Upper lobe of left lung (tissue), 6 donors: Measurements from ENCODE around the gene GLIS1. TPM values are rescaled to one million over a fixed set of nuclear protein-coding genes. Genes with fewer than 3 reads are reported as not detected.

Experiments
- ATAC-seq, 2 donors: fragments of 200-7000 bp; cut with Tn5 transposase; one replicate each; pipeline ENCODE4 v1.9.1; 2022; ENCODE audit warnings: mild to moderate bottlenecking in 2 of 2, moderate library complexity in 2 of 2; ENCODE audit not compliant: low FRiP score in 2 of 2
- DNase-seq, 2 donors: peaks; one replicate each; pipeline ENCODE4 v3.0.0-alpha.2; 2019 to 2020
- H3K27ac ChIP-seq, 4 donors: fragments of 200-600 bp; sonication (generic); one replicate each; pipeline ENCODE4 v1.5.1; 2016 to 2019
- H3K27me3 ChIP-seq, 4 donors: fragments of 200-600 bp; sonication (generic); one replicate each; pipeline ENCODE4 v1.5.1; 2017 to 2019
- H3K36me3 ChIP-seq, 4 donors: fragments of 200-600 bp; sonication (generic); one replicate each; pipeline ENCODE4 v1.5.1; 2016 to 2019
- H3K4me1 ChIP-seq, 4 donors: fragments of 200-600 bp; sonication (generic); one replicate each; pipeline ENCODE4 v1.5.1; 2018 to 2019
- H3K4me3 ChIP-seq, 4 donors: fragments of 200-600 bp; sonication (generic); one replicate each; pipeline ENCODE4 v1.5.1; 2017 to 2019; ENCODE audit warnings: mild to moderate bottlenecking in 2 of 4, moderate library complexity in 1 of 4
- H3K9me3 ChIP-seq, 4 donors: fragments of 200-600 bp; sonication (generic); one replicate each; pipeline ENCODE4 v1.5.1; 2018 to 2019
- CTCF ChIP-seq, 6 experiments: fragments of 450-650 bp in 4 of 6; fragments of 200-600 bp in 2 of 6; sonication (generic) in 2 of 6; IDR thresholded peaks; one replicate each; pipeline ENCODE4 v1.5.1; 2016 to 2019; ENCODE audit warnings: antibody characterized with exemption in 6 of 6
- EP300 ChIP-seq, 4 donors: sonication (generic); formaldehyde crosslinking; IDR thresholded peaks; one replicate each; pipeline ENCODE4 v1.5.1; 2017; ENCODE audit warnings: antibody characterized with exemption in 4 of 4, control low read depth in 2 of 4
- POLR2A ChIP-seq, 4 donors: fragments of 450-650 bp; IDR thresholded peaks; one replicate each; pipeline ENCODE4 v1.5.1; 2016 to 2017; ENCODE audit warnings: antibody characterized with exemption in 4 of 4, mild to moderate bottlenecking in 2 of 4
- POLR2AphosphoS5 ChIP-seq, 2 donors: sonication (generic); formaldehyde crosslinking; IDR thresholded peaks; one replicate each; pipeline ENCODE4 v1.5.1; 2017; ENCODE audit warnings: antibody characterized with exemption in 2 of 2
- WGBS, 2 donors: methylation state at CpG; one replicate each; pipeline ENCODE4 v1.1.5; 2017 to 2018; 5-methylcytosine and 5-hydroxymethylcytosine counted together
- total RNA-seq, 6 donors: library from RNA; depleted of rRNA in 4 of 6; stranded (reverse); fragments of >200 nt in 4 of 6; gene quantifications; one replicate each; pipeline versions ENCODE4 v1.1.0 to v1.2.1, GENCODE V29; 2016 to 2021
- donor health status: DM: no; HTN: no; CAD: no; lungs with moderate emphysema.
- donor health status: DM: no; HTN: yes; CAD: no; lungs with severe emphysema.

GLIS1 gene
- total RNA-seq, 6 donors from 2014 or later = 0.26 to 1.0 TPM; not detected in 4

GRCh38 chr1:53752281-53752680 is 13.3 kb upstream of the GLIS1 start:
- no peak for DNase-seq
- no peak for ATAC-seq
- Histone ChIP-seq H3K4me3 (no peak overlapping the region), H3K27me3 (no peaks in the 10 kb centered on the region), H3K27ac (no peak overlapping the region), H3K9me3 (no peaks in the 10 kb centered on the region), H3K4me1 (no peaks in the 10 kb centered on the region), H3K36me3 (no peaks in the 10 kb centered on the region)
- WGBS, 2 donors = 92 to 94% methylated on average over 6 of the region's 6 CpGs
- TF ChIP-seq POLR2A (IDR thresholded peaks at IDR 0.05) (no peak), EP300 (IDR thresholded peaks at IDR 0.05) (no peak)

DNA sequence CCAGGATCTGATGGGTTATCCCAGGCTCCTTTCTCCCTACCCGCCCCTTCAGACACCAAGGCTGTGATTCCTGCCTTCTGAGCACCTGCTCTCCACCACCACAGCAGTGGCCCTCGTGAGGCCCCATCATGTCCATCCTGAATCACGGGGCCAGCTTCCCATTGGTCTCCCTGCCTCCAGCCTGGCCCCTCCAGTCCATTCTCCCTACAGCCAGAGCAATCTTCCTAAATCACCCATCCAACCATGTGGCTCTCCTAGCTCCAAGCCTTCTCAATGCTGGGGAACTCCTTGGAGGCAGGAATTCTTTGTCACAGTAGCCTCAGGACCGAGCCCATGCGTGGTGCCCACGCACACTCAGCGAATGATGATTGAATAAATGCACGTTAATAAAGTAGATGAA is 8.9 kb upstream of the GLIS1 start:
- TF ChIP-seq CTCF (IDR thresholded peaks at IDR 0.05) = no peak
- TF ChIP-seq POLR2AphosphoS5 (IDR thresholded peaks at IDR 0.05) = no peak
- TF ChIP-seq EP300 (IDR thresholded peaks at IDR 0.05) = no peak
- no peak for TF ChIP-seq POLR2A (IDR thresholded peaks at IDR 0.05)
- H3K4me1 ChIP-seq = no peaks in the 10 kb centered on the region
- H3K4me3 ChIP-seq = no peak overlapping the region
- DNase-seq = no peak
- no peak for ATAC-seq
- no peaks in the 10 kb centered on the region for H3K27me3 ChIP-seq
- no peak overlapping the region for H3K27ac ChIP-seq
- H3K9me3 ChIP-seq = no peaks in the 10 kb centered on the region
- WGBS, 2 donors = 87 to 88% methylated on average over 5 to 8 of the region's 8 CpGs
- H3K36me3 ChIP-seq = no peaks in the 10 kb centered on the region

- Histone ChIP-seq H3K27me3 (peaks cover 0 to 31% (median 20%) of the 10 kb centered on the region in 4 donors), H3K36me3 (no peaks in the 10 kb centered on the region), H3K4me1 (peaks cover 13 to 25% (median 22%) of the 10 kb centered on the region in 4 donors), H3K4me3 (no peak overlapping the region), H3K9me3 (no peaks in the 10 kb centered on the region), H3K27ac (no peak overlapping the region)
- no peak for TF ChIP-seq CTCF (IDR thresholded peaks at IDR 0.05)
- no peak for TF ChIP-seq POLR2A (IDR thresholded peaks at IDR 0.05)
- no peak for TF ChIP-seq EP300 (IDR thresholded peaks at IDR 0.05)
- TF ChIP-seq POLR2AphosphoS5 (IDR thresholded peaks at IDR 0.05) = no peak
- DNase-seq (no peak), ATAC-seq (no peak)
- WGBS, 2 donors = 62 to 71% methylated on average over 8 of the region's 8 CpGs
Observed at GRCh38 chr1:53740621-53741105, 1.7 kb upstream of the GLIS1 start.

DNA sequence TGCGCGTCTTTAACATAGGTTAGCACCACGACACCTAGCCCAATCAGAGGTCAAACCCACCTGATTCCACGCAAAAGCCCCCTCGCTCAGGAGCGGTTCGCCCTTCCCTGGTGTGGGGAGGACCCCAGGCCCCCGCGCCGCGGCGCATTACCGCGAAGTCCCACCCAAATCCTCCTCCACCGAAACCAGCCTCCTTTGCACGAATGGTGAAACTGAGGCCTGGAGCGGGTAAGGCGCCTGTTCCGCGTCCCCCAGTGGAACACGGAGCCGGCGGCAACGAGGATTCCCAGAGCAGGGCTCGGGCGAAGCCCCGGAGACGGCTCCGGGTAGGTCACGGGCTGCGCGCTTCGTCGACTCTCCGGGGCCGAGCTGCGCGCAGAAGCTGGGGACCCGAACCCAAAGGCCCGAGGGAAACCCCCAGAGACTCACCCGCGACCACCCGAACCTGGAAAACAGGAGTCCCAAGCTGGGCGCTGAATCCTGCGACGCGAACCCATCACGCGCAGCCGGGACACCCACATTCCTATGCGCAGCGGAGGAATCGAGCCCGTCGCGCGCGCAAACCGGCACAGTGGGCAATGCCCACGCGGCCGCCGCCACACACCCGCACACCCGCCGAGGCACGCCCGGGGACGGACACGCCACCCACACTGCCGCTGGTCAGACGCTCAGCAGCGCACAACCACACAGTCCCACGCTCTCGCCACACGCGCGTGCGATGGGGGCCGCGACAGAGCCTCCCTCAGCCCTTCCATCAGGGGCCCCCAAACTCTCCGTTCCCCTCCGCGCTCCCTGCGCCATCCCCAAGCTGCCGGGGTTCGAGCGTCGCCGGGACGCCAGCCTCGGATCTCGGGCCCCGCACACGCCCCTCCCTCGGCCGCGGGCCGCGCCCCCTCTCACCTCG is 507 bp downstream of the GLIS1 start:
- peak in 1 of 2 donors; percentile 88 for DNase-seq
- H3K27ac ChIP-seq = no peak overlapping the region
- 1 to 3% methylated on average over 16 to 55 of the region's 101 CpGs for WGBS, 2 donors
- peaks cover 13 to 25% (median 22%) of the 10 kb centered on the region in 4 donors for H3K4me1 ChIP-seq
- peak in 1 of 2 donors; percentile 20 for ATAC-seq
- TF ChIP-seq POLR2A (IDR thresholded peaks at IDR 0.05) (no peak), EP300 (IDR thresholded peaks at IDR 0.05) (no peak), CTCF (IDR thresholded peaks at IDR 0.05) (no peak), POLR2AphosphoS5 (IDR thresholded peaks at IDR 0.05) (no peak)
- H3K4me3 ChIP-seq = peak overlapping the region; percentile 22 to 69 (median 58)
- H3K27me3 ChIP-seq = peaks cover 0 to 31% (median 20%) of the 10 kb centered on the region in 4 donors
- no peaks in the 10 kb centered on the region for H3K36me3 ChIP-seq
- H3K9me3 ChIP-seq = no peaks in the 10 kb centered on the region

DNA sequence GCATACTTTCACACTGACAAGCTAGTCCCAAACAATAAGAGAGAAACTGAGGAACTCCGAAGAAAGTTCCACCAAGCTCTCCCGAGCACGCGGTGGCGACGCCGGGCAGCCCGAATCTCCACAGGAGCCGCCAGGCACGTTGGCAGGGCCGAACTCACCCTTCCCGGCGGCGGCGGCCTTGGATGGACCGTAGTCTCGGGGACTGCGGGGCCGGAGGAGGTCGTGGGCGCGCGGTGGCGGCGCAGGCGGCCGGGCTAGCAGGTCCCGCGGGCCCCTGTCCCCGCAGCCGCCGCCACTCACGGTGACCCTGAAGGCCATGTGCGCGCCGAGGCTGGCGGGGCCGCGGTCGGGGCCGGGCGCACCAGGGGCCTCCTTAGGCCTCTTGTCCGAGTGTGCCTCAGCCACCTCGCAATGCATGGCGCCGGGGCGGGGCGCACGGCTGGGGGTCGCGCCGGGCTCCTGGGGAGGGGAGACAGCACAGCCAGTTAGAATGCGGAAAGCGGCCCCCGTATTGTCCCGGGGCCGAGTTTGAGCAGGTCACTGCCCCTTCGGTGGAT is 1.2 kb downstream of the GLIS1 start:
- Histone ChIP-seq H3K36me3 (no peaks in the 10 kb centered on the region), H3K9me3 (no peaks in the 10 kb centered on the region), H3K27me3 (peaks cover 0 to 31% (median 20%) of the 10 kb centered on the region in 4 donors), H3K27ac (no peak overlapping the region), H3K4me3 (peak overlapping the region in 3 of 4 donors; percentile 54 to 69 (median 62)), H3K4me1 (peaks cover 13 to 25% (median 22%) of the 10 kb centered on the region in 4 donors)
- 6 to 11% methylated on average over 11 to 31 of the region's 58 CpGs for WGBS, 2 donors
- DNase-seq = peak in 1 of 2 donors; percentile 87
- peak in 1 of 2 donors; percentile 4 for ATAC-seq
- no peak for TF ChIP-seq POLR2A (IDR thresholded peaks at IDR 0.05)
- no peak for TF ChIP-seq CTCF (IDR thresholded peaks at IDR 0.05)
- no peak for TF ChIP-seq EP300 (IDR thresholded peaks at IDR 0.05)
